ENCODE measurements around the gene CD69. TPM values are rescaled to one million over a fixed set of nuclear protein-coding genes. Genes with fewer than 3 reads are reported as not detected.

CD69 gene
- total RNA-seq, 1 experiment from 2014 or later: not detected

Other genes starting within 250 kb of the CD69 start
- not detected in 2 replicates for gene KLRB1, start 153.0 kb downstream of the CD69 start, total RNA-seq (2021)
- gene CLEC2D, start 91.2 kb downstream of the CD69 start, total RNA-seq (2021): 32.6 and 37.8 TPM in 2 replicates
- not detected in 2 replicates for gene CLECL1, start 27.8 kb downstream of the CD69 start, total RNA-seq (2021)
- gene KLRF1, start 66.6 kb upstream of the CD69 start, total RNA-seq (2021): not detected in 2 replicates
- 3.4 and 3.9 TPM in 2 replicates for gene CLEC2B, start 108.5 kb upstream of the CD69 start, total RNA-seq (2021)
- gene KLRF2, start 120.6 kb upstream of the CD69 start, total RNA-seq (2021): not detected in 2 replicates
- not detected in 2 replicates for gene CLEC2A, start 171.5 kb upstream of the CD69 start, total RNA-seq (2021)
- 0.55 and 1.0 TPM in 2 replicates for gene CLEC12A, start 210.5 kb upstream of the CD69 start, total RNA-seq (2021)
- gene CLEC1B, start 238.2 kb upstream of the CD69 start, total RNA-seq (2021): not detected in 2 replicates
- gene CLEC12B, start 249.7 kb upstream of the CD69 start, total RNA-seq (2021): not detected in 2 replicates